Measurements from ENCODE around the gene STX5. TPM values are rescaled to one million over a fixed set of nuclear protein-coding genes. Genes with fewer than 3 reads are reported as not detected.

The STX5 gene
- total RNA-seq, 4 donors from 2014 or later = 25.9 to 39.1 (median 29.2) TPM

DNA sequence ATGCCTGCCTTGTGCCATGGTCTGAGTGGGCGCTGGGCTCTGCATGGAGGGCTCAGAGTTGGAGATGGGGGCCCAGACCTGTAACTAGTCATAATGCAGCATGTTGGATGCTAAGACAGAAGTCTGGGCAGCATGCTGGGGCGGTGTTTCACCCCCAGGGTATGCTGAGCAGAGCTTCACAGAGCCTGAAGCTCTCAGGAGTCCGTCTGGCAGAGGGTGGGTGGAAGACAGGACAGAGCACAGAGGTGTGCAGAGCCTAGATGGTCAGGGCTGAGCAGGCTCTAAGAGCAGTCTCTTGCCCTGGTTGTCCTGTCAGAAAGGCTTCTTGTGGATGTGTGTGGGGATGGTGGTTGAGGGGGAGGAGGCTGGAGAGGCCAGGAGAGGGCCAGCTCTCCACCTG, 53.4 kb downstream of the STX5 start:
- TF ChIP-seq POLR2A (IDR thresholded peaks at IDR 0.05) (no peak), EP300 (IDR thresholded peaks at IDR 0.05) (no peak)
- TF ChIP-seq, protein P1, sequence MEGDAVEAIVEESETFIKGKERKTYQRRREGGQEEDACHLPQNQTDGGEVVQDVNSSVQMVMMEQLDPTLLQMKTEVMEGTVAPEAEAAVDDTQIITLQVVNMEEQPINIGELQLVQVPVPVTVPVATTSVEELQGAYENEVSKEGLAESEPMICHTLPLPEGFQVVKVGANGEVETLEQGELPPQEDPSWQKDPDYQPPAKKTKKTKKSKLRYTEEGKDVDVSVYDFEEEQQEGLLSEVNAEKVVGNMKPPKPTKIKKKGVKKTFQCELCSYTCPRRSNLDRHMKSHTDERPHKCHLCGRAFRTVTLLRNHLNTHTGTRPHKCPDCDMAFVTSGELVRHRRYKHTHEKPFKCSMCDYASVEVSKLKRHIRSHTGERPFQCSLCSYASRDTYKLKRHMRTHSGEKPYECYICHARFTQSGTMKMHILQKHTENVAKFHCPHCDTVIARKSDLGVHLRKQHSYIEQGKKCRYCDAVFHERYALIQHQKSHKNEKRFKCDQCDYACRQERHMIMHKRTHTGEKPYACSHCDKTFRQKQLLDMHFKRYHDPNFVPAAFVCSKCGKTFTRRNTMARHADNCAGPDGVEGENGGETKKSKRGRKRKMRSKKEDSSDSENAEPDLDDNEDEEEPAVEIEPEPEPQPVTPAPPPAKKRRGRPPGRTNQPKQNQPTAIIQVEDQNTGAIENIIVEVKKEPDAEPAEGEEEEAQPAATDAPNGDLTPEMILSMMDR (IDR thresholded peaks at IDR 0.05) = no peak
- H3K9me3 ChIP-seq = no peaks in the 10 kb centered on the region
- no peak overlapping the region for H3K4me3 ChIP-seq
- no peak overlapping the region for H3K27ac ChIP-seq
- H3K36me3 ChIP-seq = peaks cover 0 to 72% (median 0%) of the 10 kb centered on the region in 3 donors
- WGBS, 2 donors = 94 to 100% methylated on average over 2 to 3 of the region's 3 CpGs
- no peaks in the 10 kb centered on the region for H3K4me1 ChIP-seq
- no peak for DNase-seq (ENCODE audit: low spot score in 2 of 2)
- H3K27me3 ChIP-seq = no peaks in the 10 kb centered on the region

DNA sequence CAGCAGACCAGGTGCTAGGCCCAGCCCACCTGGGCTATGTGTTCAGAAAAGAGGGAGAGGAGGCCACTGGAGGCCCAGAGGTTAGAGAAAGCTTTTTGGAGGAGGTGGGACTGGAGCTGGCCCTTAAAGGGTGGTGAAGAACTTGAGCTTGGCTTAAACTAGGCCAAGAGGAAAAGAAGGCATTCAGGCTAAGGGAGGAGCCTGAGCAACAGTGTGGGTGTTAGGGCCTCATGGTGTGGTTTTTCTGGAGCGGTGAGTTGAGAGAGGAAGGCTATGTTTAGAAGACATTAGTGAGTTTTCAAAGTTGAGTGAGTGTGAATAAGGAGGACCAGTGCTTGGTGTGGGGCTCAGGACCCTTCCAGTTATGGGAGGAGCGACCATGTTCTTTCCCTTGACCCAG, 54.5 kb downstream of the STX5 start:
- Histone ChIP-seq H3K4me1 (peaks cover 0 to 2% (median 0%) of the 10 kb centered on the region in 4 donors), H3K36me3 (peaks cover 0 to 65% (median 0%) of the 10 kb centered on the region in 3 donors), H3K27me3 (no peaks in the 10 kb centered on the region), H3K4me3 (no peak overlapping the region), H3K9me3 (no peaks in the 10 kb centered on the region), H3K27ac (no peak overlapping the region)
- WGBS, 2 donors = 61 to 71% methylated on average over 2 of the region's 2 CpGs
- no peak for DNase-seq (ENCODE audit: low spot score in 2 of 2)
- TF ChIP-seq POLR2A (IDR thresholded peaks at IDR 0.05) (no peak), EP300 (IDR thresholded peaks at IDR 0.05) (no peak)
- TF ChIP-seq, protein P1 (IDR thresholded peaks at IDR 0.05) = no peak

DNA sequence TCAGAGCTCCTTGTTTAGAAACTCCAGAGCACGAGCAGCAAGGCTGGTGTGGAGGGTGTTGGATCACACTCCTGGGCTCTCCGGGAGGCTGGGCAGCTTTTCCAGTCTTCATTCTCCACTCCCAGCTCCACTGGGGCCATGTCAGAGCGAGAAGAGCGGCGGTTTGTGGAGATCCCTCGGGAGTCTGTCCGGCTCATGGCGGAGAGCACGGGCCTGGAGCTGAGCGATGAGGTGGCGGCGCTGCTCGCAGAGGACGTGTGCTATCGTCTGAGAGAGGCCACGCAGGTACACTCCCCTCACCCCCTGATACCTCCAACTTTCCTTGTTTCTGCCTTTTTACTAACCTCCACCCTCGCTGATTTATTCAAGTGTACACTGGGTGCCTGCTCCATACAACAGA, 56.2 kb downstream of the STX5 start:
- no peak overlapping the region for H3K4me3 ChIP-seq
- peaks cover 0 to 11% (median 6%) of the 10 kb centered on the region in 4 donors for H3K4me1 ChIP-seq
- peaks cover 0 to 55% (median 0%) of the 10 kb centered on the region in 3 donors for H3K36me3 ChIP-seq
- H3K9me3 ChIP-seq = no peaks in the 10 kb centered on the region
- no peak for DNase-seq (ENCODE audit: low spot score in 2 of 2)
- H3K27me3 ChIP-seq = no peaks in the 10 kb centered on the region
- no peak overlapping the region for H3K27ac ChIP-seq
- TF ChIP-seq EP300 (IDR thresholded peaks at IDR 0.05) (no peak), POLR2A (IDR thresholded peaks at IDR 0.05) (no peak)
- TF ChIP-seq, protein P1 (IDR thresholded peaks at IDR 0.05) = no peak
- 85 to 90% methylated on average over 17 of the region's 17 CpGs for WGBS, 2 donors

DNA sequence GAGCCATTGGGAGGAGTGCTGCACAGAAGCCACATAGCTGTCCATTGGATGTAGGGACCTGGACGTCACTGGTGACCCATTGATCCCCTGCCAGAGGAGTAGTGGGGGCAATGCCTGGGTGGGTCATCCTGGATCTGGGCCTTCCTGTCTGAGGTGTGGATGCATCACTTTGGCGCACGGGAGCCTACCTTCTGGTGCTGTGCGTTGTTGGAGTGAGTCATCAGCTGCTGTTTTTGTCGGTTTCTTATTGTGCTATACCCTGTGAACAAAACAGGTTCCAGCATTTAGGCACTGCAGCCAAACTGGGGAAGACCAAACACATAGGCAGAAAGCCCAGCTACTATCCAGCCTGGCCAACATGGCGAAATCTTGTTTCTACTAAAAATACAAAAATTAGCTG, 57.4 kb downstream of the STX5 start:
- Histone ChIP-seq H3K9me3 (no peaks in the 10 kb centered on the region), H3K4me3 (no peak overlapping the region), H3K27me3 (no peaks in the 10 kb centered on the region), H3K36me3 (peaks cover 0 to 45% (median 0%) of the 10 kb centered on the region in 3 donors), H3K27ac (no peak overlapping the region), H3K4me1 (peaks cover 0 to 23% (median 16%) of the 10 kb centered on the region in 4 donors)
- no peak for DNase-seq (ENCODE audit: low spot score in 2 of 2)
- no peak for TF ChIP-seq POLR2A (IDR thresholded peaks at IDR 0.05)
- no peak for TF ChIP-seq EP300 (IDR thresholded peaks at IDR 0.05)
- TF ChIP-seq, protein P1 (IDR thresholded peaks at IDR 0.05) = no peak
- 92 to 96% methylated on average over 6 of the region's 6 CpGs for WGBS, 2 donors

DNA sequence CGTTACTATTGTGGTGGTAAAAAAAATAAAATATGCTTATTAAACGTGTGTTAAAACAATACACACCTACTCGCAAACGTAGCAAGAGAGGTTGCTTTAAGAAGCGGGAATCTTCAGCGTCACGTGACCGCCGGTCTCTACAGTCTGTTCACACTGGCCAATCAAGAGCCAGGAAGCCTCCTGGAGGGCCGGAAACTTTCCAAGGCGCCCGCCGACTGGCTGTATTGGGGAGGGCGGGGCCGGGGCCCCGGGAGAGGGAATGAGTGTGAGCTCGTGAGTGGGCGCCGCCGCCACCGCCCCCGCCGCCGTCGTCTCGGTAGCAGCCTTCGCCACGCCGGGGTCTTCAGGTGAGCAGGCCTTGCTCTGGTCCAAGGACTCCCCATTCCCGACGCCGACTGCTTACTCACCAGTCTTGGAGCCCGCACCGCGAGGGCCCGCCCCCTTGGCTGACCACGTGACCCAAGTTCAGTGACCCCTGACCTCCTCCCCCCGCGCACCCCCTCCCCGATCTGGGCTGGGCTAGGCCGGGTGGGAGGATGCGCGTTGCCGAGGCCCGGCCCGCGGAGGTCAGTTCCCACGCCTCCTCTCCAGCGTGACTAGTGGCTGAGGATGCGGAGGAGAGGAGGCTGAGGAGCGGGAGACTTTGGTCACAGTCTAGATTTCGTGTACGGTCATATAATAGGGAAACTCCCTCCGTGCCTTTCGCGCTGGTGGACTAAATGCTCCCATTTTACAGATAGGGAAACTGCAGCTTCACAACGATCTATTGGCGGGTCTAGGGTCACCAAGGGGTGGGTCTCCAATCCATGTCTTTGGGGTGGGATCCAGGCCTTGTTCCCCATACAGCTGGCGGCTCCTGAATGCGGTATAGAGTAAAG, 60.5 kb downstream of the STX5 start, which contains the start of gene TAF6L:
TAF6L (plus strand) TSS at position 253 of the 878 bp plus-strand sequence. CDS start 4,388 bp downstream, outside the sequence.
- Histone ChIP-seq H3K4me1 (peaks cover 0 to 25% (median 16%) of the 10 kb centered on the region in 4 donors), H3K36me3 (peaks cover 0 to 36% (median 3%) of the 10 kb centered on the region in 3 donors), H3K4me3 (peak within 1 kb of the TSS; percentile 40 to 71 (median 56)), H3K27ac (peak within 1 kb of the TSS; percentile 86 to 95 (median 91)), H3K9me3 (no peaks in the 10 kb centered on the region), H3K27me3 (no peaks in the 10 kb centered on the region)
- TF ChIP-seq EP300 (IDR thresholded peaks at IDR 0.05) (peak; percentile 74 to 89), POLR2A (IDR thresholded peaks at IDR 0.05) (peak in 1 of 2 donors; percentile 42)
- TF ChIP-seq, protein P1 (IDR thresholded peaks at IDR 0.05) = peak in 1 of 5 experiments; percentile 34
- peak; percentile 98 for DNase-seq (ENCODE audit: low spot score in 2 of 2)
- WGBS, 2 donors = 2% methylated on average over 44 to 60 of the region's 60 CpGs

All from tibial nerve (tissue), 4 donors.